Lung (tissue), 12 donors: ENCODE data around the gene PDE8B. TPM values are rescaled to one million over a fixed set of nuclear protein-coding genes. Genes with fewer than 3 reads are reported as not detected.

Experiments
- ATAC-seq: fragments of 200-7000 bp; cut with Tn5 transposase; one replicate; pipeline ENCODE4 v1.9.1; 2020; ENCODE audit warnings: moderate number of reproducible peaks; ENCODE audit not compliant: insufficient read depth, low FRiP score
- DNase-seq, 3 donors: peaks; one replicate each; pipeline ENCODE4 v3.0.0-alpha.2; 2013 to 2017
- H3K27ac ChIP-seq, 2 donors: one replicate each; pipeline ENCODE4 v1.5.1; 2013; ENCODE audit warnings: mild to moderate bottlenecking in 2 of 2, moderate library complexity in 2 of 2, control low read depth in 1 of 2, inconsistent platforms in 1 of 2, low read depth in 1 of 2, low read length in 1 of 2
- H3K27me3 ChIP-seq, 3 donors: one replicate each; pipeline ENCODE4 v1.5.1; 2013; ENCODE audit warnings: low read length in 2 of 3; ENCODE audit not compliant: control insufficient read depth in 3 of 3, insufficient read depth in 3 of 3
- H3K36me3 ChIP-seq, 4 donors: one replicate each; pipeline ENCODE4 v1.5.1; 2013; ENCODE audit warnings: low read length in 4 of 4, mild to moderate bottlenecking in 1 of 4, moderate library complexity in 1 of 4; ENCODE audit not compliant: control insufficient read depth in 4 of 4, insufficient read depth in 4 of 4
- H3K4me1 ChIP-seq, 5 donors: one replicate each; pipeline ENCODE4 v1.5.1; 2013; ENCODE audit warnings: low read length in 5 of 5, mild to moderate bottlenecking in 2 of 5, moderate library complexity in 1 of 5; ENCODE audit not compliant: control insufficient read depth in 5 of 5, insufficient read depth in 5 of 5
- H3K4me3 ChIP-seq: one replicate; pipeline ENCODE4 v1.5.1; 2013; ENCODE audit warnings: mild to moderate bottlenecking, control low read depth, moderate library complexity
- H3K9ac ChIP-seq, 2 donors: one replicate each; pipeline ENCODE4 v1.5.1; 2013; ENCODE audit warnings: low read length in 2 of 2, control low read depth in 1 of 2; ENCODE audit not compliant: insufficient read depth in 1 of 2
- H3K9me3 ChIP-seq, 4 donors: one replicate each; pipeline ENCODE4 v1.5.1; 2013; ENCODE audit warnings: low read length in 3 of 4, mild to moderate bottlenecking in 1 of 4, moderate library complexity in 1 of 4; ENCODE audit not compliant: control insufficient read depth in 4 of 4, insufficient read depth in 3 of 4
- WGBS, 2 donors: extraction: QIAGEN DNeasy Blood & Tissue Kit; methylation state at CpG; one replicate each; pipeline ENCODE4 v1.1.7; 2013; 5-methylcytosine and 5-hydroxymethylcytosine counted together
- polyA plus RNA-seq, 2 donors: library from polyadenylated mRNA; stranded (reverse); fragments of 200-250 nt; gene quantifications; one replicate each; pipeline ENCODE4 v1.2.1, GENCODE V29; 2013
- total RNA-seq, 2 donors: library from RNA; depleted of rRNA in 1 of 2; stranded (reverse); fragments of >200 nt in 1 of 2; gene quantifications; one replicate each; pipeline ENCODE4 v1.2.1, GENCODE V29; 2014 to 2021
- TF ChIP-seq, protein P1 (sequence below): IDR thresholded peaks from 2 replicates; pipeline ENCODE4 v1.5.1; 2012; ENCODE audit warnings: mild to moderate bottlenecking; ENCODE audit errors: control extremely low read depth, extremely low read depth
- donor health status: control.
- donor health status: control.
- donor health status: Bipolar disorder and iron deficiency.
- donor health status: healthy.
- donor health status: DM: yes; HTN: yes; CAD: no.

The PDE8B gene
- total and polyA plus RNA-seq, 4 donors = 1.6 to 10.6 (median 2.1) TPM

GRCh38 chr5:77255617-77256016, 45.1 kb downstream of the PDE8B start:
- Histone ChIP-seq H3K4me3 (no peak overlapping the region), H3K27ac (no peak overlapping the region), H3K9me3 (no peaks in the 10 kb centered on the region), H3K27me3 (no peaks in the 10 kb centered on the region), H3K36me3 (no peaks in the 10 kb centered on the region), H3K9ac (no peak overlapping the region), H3K4me1 (peaks cover 0 to 1% (median 0%) of the 10 kb centered on the region in 5 donors)
- ATAC-seq (no peak), DNase-seq (no peak)
- WGBS, 2 donors = 72 to 78% methylated on average over 6 of the region's 6 CpGs
- TF ChIP-seq, protein P1, sequence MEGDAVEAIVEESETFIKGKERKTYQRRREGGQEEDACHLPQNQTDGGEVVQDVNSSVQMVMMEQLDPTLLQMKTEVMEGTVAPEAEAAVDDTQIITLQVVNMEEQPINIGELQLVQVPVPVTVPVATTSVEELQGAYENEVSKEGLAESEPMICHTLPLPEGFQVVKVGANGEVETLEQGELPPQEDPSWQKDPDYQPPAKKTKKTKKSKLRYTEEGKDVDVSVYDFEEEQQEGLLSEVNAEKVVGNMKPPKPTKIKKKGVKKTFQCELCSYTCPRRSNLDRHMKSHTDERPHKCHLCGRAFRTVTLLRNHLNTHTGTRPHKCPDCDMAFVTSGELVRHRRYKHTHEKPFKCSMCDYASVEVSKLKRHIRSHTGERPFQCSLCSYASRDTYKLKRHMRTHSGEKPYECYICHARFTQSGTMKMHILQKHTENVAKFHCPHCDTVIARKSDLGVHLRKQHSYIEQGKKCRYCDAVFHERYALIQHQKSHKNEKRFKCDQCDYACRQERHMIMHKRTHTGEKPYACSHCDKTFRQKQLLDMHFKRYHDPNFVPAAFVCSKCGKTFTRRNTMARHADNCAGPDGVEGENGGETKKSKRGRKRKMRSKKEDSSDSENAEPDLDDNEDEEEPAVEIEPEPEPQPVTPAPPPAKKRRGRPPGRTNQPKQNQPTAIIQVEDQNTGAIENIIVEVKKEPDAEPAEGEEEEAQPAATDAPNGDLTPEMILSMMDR = no peak

DNA sequence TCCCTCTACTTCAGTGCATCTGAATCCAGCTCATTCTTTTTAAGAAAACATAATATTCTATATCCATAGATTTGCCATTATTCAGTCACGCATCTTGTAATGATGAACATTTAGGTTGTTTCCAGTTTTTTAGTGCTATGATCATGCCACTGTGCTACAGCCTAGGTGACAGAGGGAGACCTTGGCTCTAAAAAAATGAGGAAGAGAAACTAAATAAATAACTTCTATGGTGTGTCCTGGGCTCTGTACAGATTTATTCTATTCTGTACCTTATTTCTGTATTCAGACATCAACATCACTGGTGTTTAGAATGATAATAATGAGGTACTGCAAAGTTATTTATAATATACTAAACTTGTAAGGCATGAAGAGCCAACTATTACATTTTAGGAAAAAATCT, 45.9 kb downstream of the PDE8B start:
- no peaks in the 10 kb centered on the region for H3K9me3 ChIP-seq
- no peak overlapping the region for H3K4me3 ChIP-seq
- H3K9ac ChIP-seq = no peak overlapping the region
- H3K36me3 ChIP-seq = no peaks in the 10 kb centered on the region
- no peak overlapping the region for H3K27ac ChIP-seq
- TF ChIP-seq, protein P1 = no peak
- H3K4me1 ChIP-seq = peaks cover 0 to 1% (median 0%) of the 10 kb centered on the region in 5 donors
- no peaks in the 10 kb centered on the region for H3K27me3 ChIP-seq
- DNase-seq (no peak), ATAC-seq (no peak)
- 94 to 95% methylated on average over 1 of the region's 1 CpG for WGBS, 2 donors

GRCh38 chr5:77258652-77259051, 48.2 kb downstream of the PDE8B start:
- DNase-seq = no peak

More at GRCh38 chr5:77258652-77259051, 48.2 kb downstream of the PDE8B start:
- 90 to 93% methylated on average over 1 of the region's 1 CpG for WGBS, 2 donors
- Histone ChIP-seq H3K4me3 (no peak overlapping the region), H3K4me1 (peaks cover 0 to 1% (median 0%) of the 10 kb centered on the region in 5 donors), H3K27ac (no peak overlapping the region), H3K36me3 (no peaks in the 10 kb centered on the region), H3K9me3 (no peaks in the 10 kb centered on the region), H3K9ac (no peak overlapping the region), H3K27me3 (no peaks in the 10 kb centered on the region)
- ATAC-seq = no peak
- TF ChIP-seq, protein P1 = no peak
